ENCODE measurements around the gene ALDH1A3. TPM values are rescaled to one million over a fixed set of nuclear protein-coding genes. Genes with fewer than 3 reads are reported as not detected.

The ALDH1A3 gene
- polyA plus RNA-seq, 4 donors = 3.8 to 37.3 (median 11.4) TPM

- DNase-seq (no peak), FAIRE-seq (no peak)
- WGBS, 3 donors = 77 to 85% (median 84%) methylated on average over 6 of the region's 6 CpGs
- no peak overlapping the region for H3K27ac ChIP-seq (ENCODE audit: low read depth in 1 of 3, low read length in 2 of 3)
- no peaks in the 10 kb centered on the region for H3K27me3 ChIP-seq (ENCODE audit: control insufficient read depth in 3 of 3, insufficient read depth in 3 of 3, low read length in 3 of 3)
- H3K9me3 ChIP-seq (ENCODE audit: control insufficient read depth in 2 of 2, insufficient read depth in 1 of 2, low read depth in 1 of 2, low read length in 1 of 2) = no peaks in the 10 kb centered on the region
- H3K4me3 ChIP-seq (ENCODE audit: low read depth in 1 of 3, low read length in 3 of 3) = no peak overlapping the region
- H3K4me1 ChIP-seq (ENCODE audit: control insufficient read depth in 3 of 3, insufficient read depth in 2 of 3, low read depth in 1 of 3, low read length in 2 of 3) = no peaks in the 10 kb centered on the region
- no peaks in the 10 kb centered on the region for H3K36me3 ChIP-seq (ENCODE audit: control insufficient read depth in 3 of 3, insufficient read depth in 2 of 3, low read depth in 1 of 3, low read length in 3 of 3)
These were observed 65.4 kb downstream of the ALDH1A3 start for GRCh38 chr15:100944986-100945385.

DNA sequence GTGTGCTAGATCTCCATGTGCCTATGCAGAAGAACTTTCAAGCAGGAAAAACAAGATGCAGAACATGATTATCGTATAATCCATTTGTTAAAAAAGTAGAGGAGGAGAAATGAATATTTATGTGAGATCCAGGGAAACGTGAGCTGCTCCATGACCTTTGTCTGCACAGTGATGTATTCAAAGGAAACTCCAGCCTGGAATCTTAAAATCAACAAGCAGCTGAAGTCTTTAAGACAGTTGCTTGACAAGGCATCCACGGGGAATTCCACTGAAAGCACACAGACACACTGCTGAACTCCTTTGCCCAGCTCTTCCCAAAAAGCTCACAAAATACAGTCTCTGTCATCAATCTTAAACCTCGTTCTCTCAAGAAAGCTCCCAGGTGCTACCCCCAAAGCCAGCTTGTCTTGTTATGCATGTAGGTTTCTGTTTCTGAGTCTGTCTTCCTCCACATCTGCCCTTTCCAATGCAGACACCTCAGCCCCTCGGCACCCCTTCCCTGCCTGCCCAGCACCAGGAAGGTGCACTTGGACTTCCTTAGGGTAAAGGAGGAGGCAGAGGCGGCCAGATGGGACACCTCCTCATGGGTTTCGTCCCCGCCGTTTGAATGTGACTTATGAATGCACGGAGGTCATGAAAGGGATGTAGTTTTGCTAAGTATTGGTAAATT is 68.3 kb downstream of the ALDH1A3 start:
- WGBS, 3 donors = 69 to 81% (median 80%) methylated on average over 10 of the region's 10 CpGs
- Histone ChIP-seq H3K4me3 (ENCODE audit: low read depth in 1 of 3, low read length in 3 of 3) (no peak overlapping the region), H3K36me3 (ENCODE audit: control insufficient read depth in 3 of 3, insufficient read depth in 2 of 3, low read depth in 1 of 3, low read length in 3 of 3) (no peaks in the 10 kb centered on the region), H3K27ac (ENCODE audit: low read depth in 1 of 3, low read length in 2 of 3) (no peak overlapping the region), H3K27me3 (ENCODE audit: control insufficient read depth in 3 of 3, insufficient read depth in 3 of 3, low read length in 3 of 3) (no peaks in the 10 kb centered on the region), H3K4me1 (ENCODE audit: control insufficient read depth in 3 of 3, insufficient read depth in 2 of 3, low read depth in 1 of 3, low read length in 2 of 3) (no peaks in the 10 kb centered on the region), H3K9me3 (ENCODE audit: control insufficient read depth in 2 of 2, insufficient read depth in 1 of 2, low read depth in 1 of 2, low read length in 1 of 2) (no peaks in the 10 kb centered on the region)
- no peak for DNase-seq
- FAIRE-seq = no peak

- WGBS, 3 donors = 89 to 92% (median 92%) methylated on average over 3 of the region's 3 CpGs
- no peak for FAIRE-seq
These were observed 68.8 kb downstream of the ALDH1A3 start for GRCh38 chr15:100948430-100948762.

GRCh38 chr15:100949691-100950090 is 70.1 kb downstream of the ALDH1A3 start:
- no peak for DNase-seq
- no peaks in the 10 kb centered on the region for H3K36me3 ChIP-seq (ENCODE audit: control insufficient read depth in 3 of 3, insufficient read depth in 2 of 3, low read depth in 1 of 3, low read length in 3 of 3)
- no peak overlapping the region for H3K27ac ChIP-seq (ENCODE audit: low read depth in 1 of 3, low read length in 2 of 3)
- 99 to 100% (median 100%) methylated on average over 1 of the region's 1 CpG for WGBS, 3 donors
- H3K4me1 ChIP-seq (ENCODE audit: control insufficient read depth in 3 of 3, insufficient read depth in 2 of 3, low read depth in 1 of 3, low read length in 2 of 3) = no peaks in the 10 kb centered on the region
- H3K4me3 ChIP-seq (ENCODE audit: low read depth in 1 of 3, low read length in 3 of 3) = no peak overlapping the region
- FAIRE-seq = no peak
- H3K27me3 ChIP-seq (ENCODE audit: control insufficient read depth in 3 of 3, insufficient read depth in 3 of 3, low read length in 3 of 3) = no peaks in the 10 kb centered on the region
- H3K9me3 ChIP-seq (ENCODE audit: control insufficient read depth in 2 of 2, insufficient read depth in 1 of 2, low read depth in 1 of 2, low read length in 1 of 2) = no peaks in the 10 kb centered on the region

More at GRCh38 chr15:100948430-100948762, 68.8 kb downstream of the ALDH1A3 start:
- no peaks in the 10 kb centered on the region for H3K36me3 ChIP-seq (ENCODE audit: control insufficient read depth in 3 of 3, insufficient read depth in 2 of 3, low read depth in 1 of 3, low read length in 3 of 3)
- no peaks in the 10 kb centered on the region for H3K4me1 ChIP-seq (ENCODE audit: control insufficient read depth in 3 of 3, insufficient read depth in 2 of 3, low read depth in 1 of 3, low read length in 2 of 3)
- DNase-seq = no peak
- H3K4me3 ChIP-seq (ENCODE audit: low read depth in 1 of 3, low read length in 3 of 3) = no peak overlapping the region
- no peak overlapping the region for H3K27ac ChIP-seq (ENCODE audit: low read depth in 1 of 3, low read length in 2 of 3)
- H3K27me3 ChIP-seq (ENCODE audit: control insufficient read depth in 3 of 3, insufficient read depth in 3 of 3, low read length in 3 of 3) = no peaks in the 10 kb centered on the region
- H3K9me3 ChIP-seq (ENCODE audit: control insufficient read depth in 2 of 2, insufficient read depth in 1 of 2, low read depth in 1 of 2, low read length in 1 of 2) = no peaks in the 10 kb centered on the region

- H3K27me3 ChIP-seq (ENCODE audit: control insufficient read depth in 3 of 3, insufficient read depth in 3 of 3, low read length in 3 of 3) = no peaks in the 10 kb centered on the region
- no peak overlapping the region for H3K27ac ChIP-seq (ENCODE audit: low read depth in 1 of 3, low read length in 2 of 3)
- H3K4me1 ChIP-seq (ENCODE audit: control insufficient read depth in 3 of 3, insufficient read depth in 2 of 3, low read depth in 1 of 3, low read length in 2 of 3) = no peaks in the 10 kb centered on the region
- FAIRE-seq (no peak), DNase-seq (no peak)
- 80 to 92% (median 88%) methylated on average over 5 of the region's 5 CpGs for WGBS, 3 donors
- H3K4me3 ChIP-seq (ENCODE audit: low read depth in 1 of 3, low read length in 3 of 3) = no peak overlapping the region
- no peaks in the 10 kb centered on the region for H3K36me3 ChIP-seq (ENCODE audit: control insufficient read depth in 3 of 3, insufficient read depth in 2 of 3, low read depth in 1 of 3, low read length in 3 of 3)
- no peaks in the 10 kb centered on the region for H3K9me3 ChIP-seq (ENCODE audit: control insufficient read depth in 2 of 2, insufficient read depth in 1 of 2, low read depth in 1 of 2, low read length in 1 of 2)
These were observed 72.3 kb downstream of the ALDH1A3 start for GRCh38 chr15:100951965-100952364.

DNA sequence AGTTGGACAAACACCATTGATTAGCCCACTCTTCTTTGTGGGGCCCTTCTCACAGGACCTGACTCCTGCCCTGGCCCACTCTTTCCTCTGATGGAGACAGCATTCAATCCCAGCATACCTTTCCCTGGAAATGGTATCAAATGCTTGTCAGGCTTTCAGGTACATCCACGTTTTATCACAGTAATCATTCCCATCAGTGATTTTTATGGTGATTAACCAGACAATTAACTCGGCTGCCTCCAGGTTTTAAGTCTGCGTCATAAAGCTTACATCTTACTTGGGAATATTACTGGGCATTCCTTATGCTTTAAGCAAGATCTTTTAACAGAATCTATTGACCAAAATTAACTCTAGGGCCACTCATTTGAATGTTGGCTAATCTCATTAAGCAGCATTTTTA is 72.9 kb downstream of the ALDH1A3 start:
- Histone ChIP-seq H3K4me1 (ENCODE audit: control insufficient read depth in 3 of 3, insufficient read depth in 2 of 3, low read depth in 1 of 3, low read length in 2 of 3) (no peaks in the 10 kb centered on the region), H3K9me3 (ENCODE audit: control insufficient read depth in 2 of 2, insufficient read depth in 1 of 2, low read depth in 1 of 2, low read length in 1 of 2) (no peaks in the 10 kb centered on the region), H3K36me3 (ENCODE audit: control insufficient read depth in 3 of 3, insufficient read depth in 2 of 3, low read depth in 1 of 3, low read length in 3 of 3) (no peaks in the 10 kb centered on the region), H3K4me3 (ENCODE audit: low read depth in 1 of 3, low read length in 3 of 3) (no peak overlapping the region), H3K27ac (ENCODE audit: low read depth in 1 of 3, low read length in 2 of 3) (no peak overlapping the region), H3K27me3 (ENCODE audit: control insufficient read depth in 3 of 3, insufficient read depth in 3 of 3, low read length in 3 of 3) (no peaks in the 10 kb centered on the region)
- FAIRE-seq (no peak), DNase-seq (no peak)
- 64 to 83% (median 75%) methylated on average over 3 of the region's 3 CpGs for WGBS, 3 donors

GRCh38 chr15:100958326-100959065 is 78.9 kb downstream of the ALDH1A3 start:
- no peak overlapping the region for H3K4me3 ChIP-seq (ENCODE audit: low read depth in 1 of 3, low read length in 3 of 3)
- H3K9me3 ChIP-seq (ENCODE audit: control insufficient read depth in 2 of 2, insufficient read depth in 1 of 2, low read depth in 1 of 2, low read length in 1 of 2) = no peaks in the 10 kb centered on the region
- FAIRE-seq (no peak), DNase-seq (no peak)
- H3K4me1 ChIP-seq (ENCODE audit: control insufficient read depth in 3 of 3, insufficient read depth in 2 of 3, low read depth in 1 of 3, low read length in 2 of 3) = peaks cover 0 to 10% (median 0%) of the 10 kb centered on the region in 3 donors
- no peaks in the 10 kb centered on the region for H3K27me3 ChIP-seq (ENCODE audit: control insufficient read depth in 3 of 3, insufficient read depth in 3 of 3, low read length in 3 of 3)
- no peak overlapping the region for H3K27ac ChIP-seq (ENCODE audit: low read depth in 1 of 3, low read length in 2 of 3)
- WGBS, 3 donors = 60 to 79% (median 79%) methylated on average over 10 of the region's 10 CpGs
- no peaks in the 10 kb centered on the region for H3K36me3 ChIP-seq (ENCODE audit: control insufficient read depth in 3 of 3, insufficient read depth in 2 of 3, low read depth in 1 of 3, low read length in 3 of 3)

GRCh38 chr15:100959066-100960050 is 79.7 kb downstream of the ALDH1A3 start:
- Histone ChIP-seq H3K36me3 (ENCODE audit: control insufficient read depth in 3 of 3, insufficient read depth in 2 of 3, low read depth in 1 of 3, low read length in 3 of 3) (no peaks in the 10 kb centered on the region), H3K27me3 (ENCODE audit: control insufficient read depth in 3 of 3, insufficient read depth in 3 of 3, low read length in 3 of 3) (no peaks in the 10 kb centered on the region), H3K4me3 (ENCODE audit: low read depth in 1 of 3, low read length in 3 of 3) (no peak overlapping the region), H3K4me1 (ENCODE audit: control insufficient read depth in 3 of 3, insufficient read depth in 2 of 3, low read depth in 1 of 3, low read length in 2 of 3) (peaks cover 0 to 10% (median 0%) of the 10 kb centered on the region in 3 donors), H3K27ac (ENCODE audit: low read depth in 1 of 3, low read length in 2 of 3) (peak overlapping the region in 1 of 3 donors; percentile 30), H3K9me3 (ENCODE audit: control insufficient read depth in 2 of 2, insufficient read depth in 1 of 2, low read depth in 1 of 2, low read length in 1 of 2) (no peaks in the 10 kb centered on the region)
- no peak for FAIRE-seq
- WGBS, 3 donors = 81 to 91% (median 86%) methylated on average over 14 of the region's 14 CpGs
- DNase-seq = no peak

All from small intestine (tissue), 7 donors.